HG03045 (cell line): ENCODE data around the gene ZC3H6.
"Not testable (repeated sequence)": the region's sequence is repeated elsewhere in the genome, so short reads cannot be mapped to it uniquely, and the experiment has no call there.

Source experiments
- ATAC-seq: cut with Tn5 transposase; IDR thresholded peaks from one replicate; pipeline ENCODE4 v1.9.1; 2021; ENCODE audit warnings: mild to moderate bottlenecking, moderate library complexity; ENCODE audit not compliant: unreplicated experiment

Gene ZC3H6

DNA sequence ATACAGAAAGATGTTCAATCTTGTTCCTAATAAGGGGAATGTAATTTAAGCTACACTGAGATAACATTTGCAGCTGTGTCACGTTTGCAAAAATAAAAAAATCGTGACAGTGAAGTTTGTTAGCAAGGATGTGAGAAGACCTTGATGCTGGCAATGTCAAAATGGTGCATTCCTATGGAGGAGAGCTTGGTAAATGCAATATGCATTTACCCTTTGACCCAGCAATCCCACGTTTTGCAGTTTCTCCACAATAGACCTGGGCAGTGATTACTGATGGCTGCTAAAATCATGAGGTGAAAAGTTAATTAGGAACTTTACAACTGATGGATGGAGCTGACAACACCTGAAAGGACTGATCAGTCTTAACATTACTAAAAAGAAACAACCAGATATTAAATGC is 43.1 kb downstream of the ZC3H6 start:
- no peak for ATAC-seq

DNA sequence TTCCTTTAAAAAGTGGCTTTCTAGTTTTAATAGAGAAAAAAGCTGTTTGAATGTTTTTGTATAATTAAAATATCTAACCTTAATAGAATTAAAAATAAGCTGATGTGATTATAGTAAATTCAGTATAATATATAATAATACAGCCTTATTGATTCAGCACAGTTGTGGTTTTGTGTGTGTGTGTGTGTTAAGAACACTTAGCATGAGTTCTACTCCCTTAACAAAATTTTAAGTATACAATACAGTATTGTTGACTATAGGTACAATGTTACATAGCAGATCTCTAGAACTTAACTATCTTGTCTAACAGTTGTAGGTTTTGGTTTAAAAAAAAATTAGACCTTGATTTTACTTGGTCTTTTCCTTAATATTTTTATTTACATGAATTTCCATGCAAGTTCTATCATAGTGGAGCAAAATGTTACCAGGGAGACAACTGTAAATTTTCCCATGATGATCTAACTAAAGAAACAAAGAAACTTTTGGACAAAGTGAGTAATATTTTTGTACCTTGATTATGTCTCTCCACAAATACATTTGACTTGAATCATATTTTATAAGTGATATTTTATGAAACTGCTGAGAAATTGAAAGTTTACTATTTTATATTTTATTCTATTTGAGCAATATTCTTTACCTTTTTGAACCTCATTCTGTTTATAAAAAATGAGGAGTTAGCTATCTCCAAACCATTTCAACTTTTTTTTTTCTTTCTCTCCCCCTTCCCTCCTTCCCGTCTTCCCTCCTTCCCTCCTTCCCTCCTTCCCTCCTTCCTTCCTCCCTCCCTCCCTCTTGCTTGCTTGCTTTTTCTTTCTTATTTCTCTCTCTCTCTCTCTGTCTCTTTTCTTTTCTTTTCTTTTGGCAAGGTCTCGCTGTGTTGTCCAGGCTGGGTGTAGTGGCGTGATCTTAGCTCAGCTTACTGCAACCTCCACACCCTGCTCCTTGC is 46.3 kb downstream of the ZC3H6 start:
- ATAC-seq = no peak

DNA sequence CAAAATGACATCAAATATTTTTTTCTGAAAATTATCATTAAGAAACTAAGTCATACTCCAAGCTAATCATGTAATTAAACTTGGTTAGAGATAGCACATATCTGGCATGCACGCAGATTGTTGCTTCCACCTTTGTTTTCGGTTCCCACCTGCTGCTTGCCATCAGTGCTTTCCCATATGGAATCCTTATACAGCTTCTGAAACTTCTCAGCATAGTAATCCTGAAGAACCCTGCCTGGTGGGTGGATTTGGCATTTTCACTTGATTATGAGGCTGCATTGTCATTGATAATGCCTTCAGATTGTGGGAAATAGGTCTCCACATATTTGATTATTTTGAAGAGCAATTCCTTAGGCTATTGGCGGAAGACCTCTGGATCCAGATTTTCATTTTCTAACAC is 47.5 kb downstream of the ZC3H6 start:
- no peak for ATAC-seq

DNA sequence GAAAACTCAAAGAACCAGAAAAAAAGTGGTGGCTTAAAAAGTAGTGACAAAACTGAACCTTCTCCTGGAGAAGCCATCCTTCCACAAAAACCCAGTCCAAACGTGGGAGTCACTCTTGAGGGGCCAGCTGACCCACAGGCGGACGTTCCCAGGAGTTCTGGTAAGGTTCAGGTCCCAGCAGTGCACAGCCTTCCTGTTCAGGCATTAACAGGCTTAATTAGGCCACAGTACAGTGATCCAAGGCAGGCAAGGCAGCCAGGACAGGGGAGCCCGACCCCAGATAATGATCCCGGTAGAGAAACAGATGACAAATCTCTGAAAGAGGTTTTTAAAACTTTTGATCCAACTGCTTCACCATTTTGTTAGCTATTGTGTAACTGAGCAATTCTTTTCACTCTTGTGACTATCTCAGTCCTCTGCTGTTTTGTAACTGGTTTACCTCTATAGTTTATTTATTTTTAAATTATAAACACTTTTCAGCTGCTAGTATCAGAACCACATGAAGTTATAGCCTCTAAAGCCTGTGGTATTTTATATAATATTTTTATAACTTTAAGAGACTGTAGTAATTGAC is 56.8 kb downstream of the ZC3H6 start:
- ATAC-seq = no peak

DNA sequence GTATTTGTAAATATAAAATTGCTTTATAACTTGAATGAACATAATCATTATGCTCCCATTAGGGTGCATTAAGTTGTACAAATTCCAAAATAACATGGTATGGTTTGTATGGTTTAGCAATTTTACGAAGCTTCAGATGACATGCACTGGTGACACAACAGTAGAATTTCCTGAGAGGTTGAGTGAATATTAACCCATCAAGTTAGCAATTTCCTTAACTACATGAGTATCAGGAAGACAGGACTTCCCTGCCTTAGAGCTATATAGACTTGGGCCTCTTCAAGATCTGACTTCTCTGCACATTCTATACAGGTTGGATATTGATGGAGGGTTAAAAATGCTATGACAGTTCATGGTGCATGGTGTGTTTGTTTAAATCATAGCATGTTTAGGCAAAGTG is 60.2 kb downstream of the ZC3H6 start:
- no peak for ATAC-seq

DNA sequence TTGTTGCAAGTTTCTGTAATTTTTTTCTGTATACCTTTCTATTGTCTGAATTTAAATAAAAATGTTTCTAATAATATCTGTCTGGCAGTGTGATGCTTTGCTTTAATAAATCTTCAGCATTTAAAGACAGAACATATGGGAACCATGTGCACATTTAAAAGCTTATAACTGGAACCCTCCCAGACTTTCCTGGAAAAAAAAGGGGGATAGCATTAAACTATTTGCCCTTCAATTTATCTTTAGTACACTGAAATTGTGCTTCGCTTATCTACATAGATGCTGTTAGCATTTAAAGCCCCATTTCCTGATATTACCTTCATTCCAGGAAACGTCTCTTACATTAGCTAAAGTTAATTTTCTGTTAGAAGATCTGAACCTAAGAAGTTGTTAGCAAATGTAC is 64.6 kb downstream of the ZC3H6 start:
- no peak for ATAC-seq

DNA sequence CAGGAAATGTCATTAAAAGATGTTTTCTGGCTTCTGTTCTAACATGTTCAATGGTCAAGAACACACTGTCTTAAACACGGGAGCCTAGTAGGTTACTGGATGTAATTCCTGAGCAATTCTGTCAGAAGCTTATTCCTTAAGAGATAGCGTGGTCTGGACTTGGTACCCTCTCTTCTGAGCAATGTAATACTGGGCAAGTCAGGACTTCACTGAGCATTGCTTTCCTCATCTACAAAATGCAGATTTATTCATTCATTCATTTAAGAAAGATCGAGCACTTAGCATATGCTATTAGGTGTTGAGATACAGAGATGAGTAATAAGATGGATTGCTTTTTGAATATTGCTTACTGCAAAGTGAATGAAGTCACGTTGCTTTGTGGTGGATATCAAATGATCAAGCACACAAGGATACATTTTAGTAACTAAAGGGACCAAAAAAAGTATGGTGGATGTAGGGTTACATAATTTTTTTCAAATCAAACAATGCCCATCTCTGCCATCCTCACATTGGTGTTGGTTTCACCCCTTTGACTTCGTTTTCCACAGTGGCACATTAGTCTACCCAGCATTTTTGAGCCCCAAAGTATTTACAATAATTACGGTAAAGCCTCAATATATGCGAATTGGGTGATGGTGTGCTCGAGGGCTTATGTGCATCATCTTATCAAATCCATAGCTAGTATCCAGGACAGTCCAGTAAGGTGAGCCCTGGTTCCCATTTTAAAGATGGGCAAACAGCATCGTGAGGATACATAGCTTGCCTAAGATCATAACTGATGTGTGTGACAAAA is 65.3 kb downstream of the ZC3H6 start:
- ATAC-seq = no peak

DNA sequence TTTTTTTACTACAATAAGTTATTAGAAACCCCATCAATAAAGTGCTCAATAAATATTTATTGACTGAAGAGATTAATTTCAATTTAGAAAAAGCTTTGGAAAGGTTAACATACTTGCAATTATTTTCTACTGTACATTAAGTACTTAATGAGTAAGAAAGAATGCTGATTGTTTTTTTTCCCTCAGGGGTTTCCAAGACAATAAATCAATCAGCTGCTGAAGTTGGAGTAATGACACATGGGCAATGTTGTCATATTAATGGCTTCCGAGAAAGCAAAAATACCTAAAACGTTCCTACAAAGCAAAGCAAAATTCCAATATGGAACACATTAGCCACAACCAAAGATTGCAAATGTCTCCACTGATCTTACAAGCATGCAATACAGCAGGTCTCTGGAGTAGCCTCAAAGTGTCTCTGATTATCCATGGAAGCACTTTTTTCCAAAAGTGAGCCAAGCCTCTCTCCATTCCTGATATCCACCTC is 66.7 kb downstream of the ZC3H6 start:
- ATAC-seq = no peak

DNA sequence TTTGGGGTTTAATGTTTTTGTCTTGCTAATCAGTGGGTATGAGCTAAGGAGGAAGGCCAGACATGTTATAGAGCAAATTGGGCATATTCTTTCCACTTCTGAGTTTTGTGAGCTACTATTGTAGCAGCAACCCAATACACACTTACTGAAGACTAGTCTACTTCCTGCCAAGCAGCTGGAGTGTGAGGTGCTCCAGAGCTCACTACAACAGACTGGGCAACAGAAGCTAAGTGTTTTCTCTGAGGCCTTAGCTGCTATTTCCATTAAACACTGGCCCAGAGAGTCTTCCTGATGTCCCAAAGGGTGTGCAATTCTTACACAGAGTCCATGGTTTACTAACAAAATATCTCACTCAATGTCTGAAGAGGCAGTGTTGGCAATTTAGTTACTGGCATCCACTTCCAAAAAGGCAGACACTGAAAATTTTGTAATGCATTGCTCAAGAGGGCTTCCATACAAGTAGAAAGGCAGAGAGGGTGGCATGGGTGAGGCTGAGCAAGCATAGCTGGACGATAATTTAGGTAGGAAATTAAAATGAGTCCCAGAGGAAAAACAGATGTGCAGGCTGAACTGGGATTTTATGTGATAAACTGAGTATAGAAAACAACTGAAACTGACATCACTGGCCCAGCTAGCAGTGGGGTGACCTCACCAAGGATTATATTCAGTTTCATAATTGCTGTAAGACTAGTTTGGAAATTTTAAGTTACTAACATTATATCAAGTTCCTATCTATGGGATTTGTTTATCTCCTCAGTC is 68.6 kb downstream of the ZC3H6 start:
- no peak for ATAC-seq

DNA sequence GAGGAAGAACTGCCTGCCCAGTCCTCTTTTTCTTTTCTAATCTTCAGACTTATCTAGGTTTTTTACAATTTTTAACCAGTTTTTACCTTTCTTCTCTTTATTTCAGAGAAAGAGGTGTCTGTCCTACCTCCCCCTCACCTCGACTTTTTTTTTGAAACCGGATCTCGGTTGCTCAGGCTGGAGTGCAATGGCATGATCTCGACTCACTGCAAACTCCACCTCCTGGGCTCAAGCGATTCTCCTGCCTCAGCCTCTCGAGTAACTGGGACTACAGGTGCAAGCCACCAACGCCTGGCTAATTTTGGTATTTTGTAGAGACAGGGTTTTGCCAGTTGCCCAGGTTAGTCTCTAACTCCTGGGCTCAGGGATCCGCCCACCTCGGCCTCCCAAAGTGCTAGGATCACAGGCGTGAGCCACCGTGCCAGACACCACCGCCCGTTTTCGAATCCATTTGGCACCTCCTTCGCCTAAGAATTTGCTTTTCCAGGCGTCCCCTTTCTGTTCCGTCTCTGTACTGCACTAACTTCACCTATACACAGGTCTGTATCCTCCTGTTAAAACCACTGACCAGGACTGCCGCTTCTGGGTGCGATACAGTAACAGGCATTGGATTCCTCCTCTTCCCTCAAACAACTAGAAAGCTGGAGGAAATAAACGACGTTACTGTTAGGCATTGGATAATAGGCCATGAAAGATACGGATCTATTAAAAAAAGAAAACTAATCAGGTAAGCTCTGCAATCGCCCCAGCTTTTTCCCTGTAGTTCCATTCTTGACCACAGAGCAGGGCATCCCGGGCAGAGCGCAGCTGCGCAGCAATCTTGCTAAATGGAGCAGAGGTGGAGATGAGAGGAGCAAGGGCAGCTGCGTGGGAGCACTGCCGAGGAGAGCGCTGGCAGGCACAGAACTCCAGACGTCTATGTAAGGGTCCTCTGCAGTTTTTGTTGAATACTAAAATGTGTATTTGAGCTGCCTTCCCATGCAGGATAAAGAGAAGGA is 69.9 kb downstream of the ZC3H6 start:
- ATAC-seq = no peak

DNA sequence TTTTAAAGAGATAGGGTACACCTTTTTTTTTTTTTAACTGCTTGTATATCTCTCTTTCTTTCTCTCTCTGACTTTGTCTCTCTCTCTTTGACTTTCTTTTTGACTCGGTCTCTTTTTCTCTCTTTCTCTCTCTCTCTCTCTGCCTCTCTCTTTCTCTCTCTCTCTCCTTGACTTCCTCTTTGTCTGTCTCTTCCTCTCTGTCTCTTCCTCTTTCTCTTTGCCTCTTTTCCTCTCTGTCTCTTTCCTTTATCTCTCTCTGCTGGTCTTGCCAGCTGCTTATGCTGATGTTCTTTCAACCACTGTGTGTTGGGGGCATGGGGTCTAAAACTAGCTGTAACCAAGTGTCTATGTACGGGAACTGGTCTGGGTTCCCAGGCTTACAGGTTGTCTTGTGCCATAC is 76.9 kb downstream of the ZC3H6 start:
- not testable (repeated sequence) for ATAC-seq

DNA sequence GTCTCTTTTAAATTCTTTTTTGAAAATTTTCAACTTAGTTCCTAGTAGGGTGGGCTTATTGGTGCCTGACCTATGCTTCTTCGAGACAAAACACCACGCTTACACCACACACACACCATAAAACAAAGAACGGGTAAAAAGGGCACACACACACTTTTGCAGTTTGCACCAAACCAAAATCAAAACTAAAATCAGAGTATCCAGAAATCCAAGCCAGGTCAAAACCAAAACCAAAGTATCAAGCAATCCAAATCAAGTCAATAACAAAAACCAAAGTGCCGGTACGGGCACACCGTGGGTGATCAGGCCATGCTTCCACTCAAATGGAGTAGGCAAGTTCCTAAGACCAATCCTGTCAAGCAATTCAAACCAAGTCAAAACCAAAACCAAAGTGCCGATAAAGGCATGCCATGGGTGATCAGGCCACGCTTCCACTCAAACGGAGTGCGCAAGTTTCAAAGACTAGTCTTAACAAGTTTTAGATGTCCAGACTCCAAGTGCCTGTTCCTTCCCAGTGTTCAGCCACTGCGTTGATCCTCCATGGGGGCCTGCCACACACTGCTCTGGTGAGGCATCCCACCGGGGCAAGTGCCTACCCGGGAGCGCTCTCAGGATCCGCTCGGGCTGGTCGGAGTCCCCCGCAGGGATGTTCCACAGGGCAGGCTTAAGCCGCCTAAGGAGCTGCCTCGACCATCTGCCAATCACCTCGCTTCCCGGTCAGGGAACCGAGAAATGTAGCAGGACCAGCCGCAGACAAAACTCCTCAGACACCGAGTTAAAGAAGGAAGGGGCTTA is 77.6 kb downstream of the ZC3H6 start:
- not testable (repeated sequence) for ATAC-seq

DNA sequence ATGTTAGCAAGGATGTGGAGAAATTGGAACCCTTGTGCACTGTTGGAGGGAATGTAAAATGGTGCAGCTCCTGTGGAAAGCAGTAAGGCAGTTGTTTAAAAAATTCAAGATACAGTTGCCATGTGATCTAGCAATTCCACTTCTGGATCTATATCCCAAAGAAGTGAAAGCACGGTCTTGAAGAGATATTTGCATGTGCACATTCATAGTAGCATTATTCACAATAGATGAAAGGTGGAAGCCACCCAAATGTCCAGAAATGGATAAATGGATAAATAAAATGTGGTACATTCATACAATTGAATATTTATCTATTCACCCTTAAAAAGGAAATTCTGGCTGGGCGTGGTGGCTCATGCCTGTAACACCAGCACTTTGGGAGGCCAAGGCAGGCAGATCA is 78.9 kb downstream of the ZC3H6 start:
- not testable (repeated sequence) for ATAC-seq

DNA sequence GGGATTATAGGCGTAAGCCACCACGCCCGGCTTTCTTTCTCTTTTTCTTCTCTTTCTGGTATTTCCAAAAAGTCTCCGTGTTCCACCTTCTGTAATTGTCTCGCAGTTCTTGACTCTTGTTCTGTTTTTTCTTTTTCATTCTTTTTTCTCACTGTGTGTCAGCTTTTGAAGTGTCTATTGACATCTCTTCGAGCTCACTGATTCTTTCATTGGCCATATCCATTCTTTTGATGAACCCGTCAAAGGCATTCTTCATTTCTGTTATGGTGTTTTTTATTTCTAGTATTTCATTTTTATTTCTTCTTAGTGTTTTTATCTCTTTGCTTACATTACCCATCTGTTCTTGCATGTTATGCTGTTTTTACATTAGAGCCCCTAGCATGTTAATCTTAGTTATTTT is 84.7 kb downstream of the ZC3H6 start:
- not testable (repeated sequence) for ATAC-seq
